Tibial nerve (tissue), 4 donors: Measurements from ENCODE around the gene SH3BP1. TPM values are rescaled to one million over a fixed set of nuclear protein-coding genes. Genes with fewer than 3 reads are reported as not detected.

Source experiments
- DNase-seq, 2 donors: peaks; one replicate each; pipeline ENCODE4 v3.0.0-alpha.2; 2019; ENCODE audit warnings: low spot score in 2 of 2
- H3K27ac ChIP-seq, 4 donors: fragments of 200-600 bp; sonication (generic) in 3 of 4; one replicate each; pipeline ENCODE4 v1.5.1; 2017 to 2019; ENCODE audit warnings: mild to moderate bottlenecking in 1 of 4
- H3K27me3 ChIP-seq, 2 donors: fragments of 200-600 bp; sonication (generic) in 1 of 2; one replicate each; pipeline versions ENCODE4 v1.5.1 to v1.6.0; 2017 to 2019
- H3K36me3 ChIP-seq, 3 donors: fragments of 200-600 bp; sonication (generic); one replicate each; pipeline ENCODE4 v1.5.1; 2018 to 2019
- H3K4me1 ChIP-seq, 4 donors: fragments of 200-600 bp; sonication (generic) in 3 of 4; one replicate each; pipeline ENCODE4 v1.5.1; 2017 to 2019
- H3K4me3 ChIP-seq, 4 donors: fragments of 200-600 bp; sonication (generic) in 3 of 4; one replicate each; pipeline ENCODE4 v1.5.1; 2017 to 2019; ENCODE audit warnings: mild to moderate bottlenecking in 1 of 4, moderate library complexity in 1 of 4
- H3K9me3 ChIP-seq, 4 donors: fragments of 200-600 bp; sonication (generic) in 3 of 4; one replicate each; pipeline ENCODE4 v1.5.1; 2017 to 2019
- CTCF ChIP-seq, 5 experiments: fragments of 200-600 bp in 3 of 5; fragments of 450-650 bp in 2 of 5; sonication (generic) in 3 of 5; IDR thresholded peaks; one replicate each; pipeline ENCODE4 v1.5.1; 2016 to 2019; ENCODE audit warnings: antibody characterized with exemption in 5 of 5, mild to moderate bottlenecking in 3 of 5, moderate library complexity in 2 of 5
- EP300 ChIP-seq, 2 donors: sonication (generic); formaldehyde crosslinking; IDR thresholded peaks; one replicate each; pipeline ENCODE4 v1.6.1; 2017; ENCODE audit warnings: antibody characterized with exemption in 2 of 2, mild to moderate bottlenecking in 1 of 2
- POLR2A ChIP-seq, 2 donors: fragments of 450-650 bp; IDR thresholded peaks; one replicate each; pipeline ENCODE4 v1.6.1; 2017; ENCODE audit warnings: antibody characterized with exemption in 2 of 2, mild to moderate bottlenecking in 2 of 2, moderate library complexity in 2 of 2
- WGBS, 2 donors: methylation state at CpG; one replicate each; pipeline ENCODE4 v1.1.5; 2018; 5-methylcytosine and 5-hydroxymethylcytosine counted together
- total RNA-seq, 4 donors: library from RNA; depleted of rRNA; stranded (reverse); fragments of >200 nt; gene quantifications; one replicate each; pipeline ENCODE4 v1.1.0, GENCODE V29; 2016

SH3BP1 gene
- total RNA-seq, 4 donors from 2014 or later = 7.5 to 19.8 (median 13.9) TPM

DNA sequence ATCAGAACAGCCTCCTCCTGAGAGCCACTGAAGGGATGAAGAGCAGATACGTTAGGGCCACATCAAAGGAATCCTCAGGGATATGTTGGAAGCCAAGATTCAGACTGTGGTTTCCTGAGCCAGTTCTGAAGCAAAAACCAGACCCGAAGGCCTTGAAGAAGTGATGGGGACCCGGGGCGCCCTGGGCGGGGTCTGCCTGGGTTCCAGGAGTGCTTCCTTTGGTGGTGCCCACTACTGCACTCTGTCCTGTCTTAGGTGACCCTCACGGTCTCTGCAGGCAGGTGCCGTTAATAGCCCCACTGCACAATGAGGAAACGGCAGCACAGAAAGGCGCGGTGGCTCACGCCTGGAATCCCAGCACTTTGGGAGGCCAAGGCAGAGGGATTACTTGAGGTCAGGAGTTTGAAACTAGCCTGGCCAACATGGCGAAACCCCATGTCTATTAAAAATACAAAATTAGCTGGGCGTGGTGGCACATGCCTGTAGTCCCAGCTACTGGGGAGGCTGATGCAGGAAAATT lies 12.9 kb upstream of the SH3BP1 start:
- H3K4me1 ChIP-seq = peaks cover 0 to 39% (median 28%) of the 10 kb centered on the region in 4 donors
- no peaks in the 10 kb centered on the region for H3K27me3 ChIP-seq
- H3K9me3 ChIP-seq = no peaks in the 10 kb centered on the region
- TF ChIP-seq POLR2A (IDR thresholded peaks at IDR 0.05) (no peak), EP300 (IDR thresholded peaks at IDR 0.05) (no peak), CTCF (IDR thresholded peaks at IDR 0.05) (no peak)
- H3K36me3 ChIP-seq = peaks cover 0 to 71% (median 0%) of the 10 kb centered on the region in 3 donors
- peak overlapping the region; percentile 43 to 84 (median 68) for H3K27ac ChIP-seq
- no peak overlapping the region for H3K4me3 ChIP-seq
- WGBS, 2 donors = 65 to 69% methylated on average over 9 to 13 of the region's 13 CpGs
- DNase-seq = no peak

GRCh38 chr22:37627121-37627520 lies 12.3 kb upstream of the SH3BP1 start:
- no peak for DNase-seq
- Histone ChIP-seq H3K27me3 (no peaks in the 10 kb centered on the region), H3K27ac (peak overlapping the region; percentile 43 to 84 (median 68)), H3K36me3 (peaks cover 0 to 71% (median 0%) of the 10 kb centered on the region in 3 donors), H3K9me3 (no peaks in the 10 kb centered on the region), H3K4me1 (peaks cover 0 to 39% (median 28%) of the 10 kb centered on the region in 4 donors), H3K4me3 (no peak overlapping the region)
- TF ChIP-seq POLR2A (IDR thresholded peaks at IDR 0.05) = no peak
- no peak for TF ChIP-seq EP300 (IDR thresholded peaks at IDR 0.05)
- TF ChIP-seq CTCF (IDR thresholded peaks at IDR 0.05) = no peak
- WGBS, 2 donors = 24 to 37% methylated on average over 7 of the region's 7 CpGs

- peaks cover 0 to 71% (median 0%) of the 10 kb centered on the region in 3 donors for H3K36me3 ChIP-seq
- 52 to 66% methylated on average over 2 to 6 of the region's 6 CpGs for WGBS, 2 donors
These were observed 11.9 kb upstream of the SH3BP1 start for GRCh38 chr22:37627545-37627944.

GRCh38 chr22:37628830-37629229 lies 10.6 kb upstream of the SH3BP1 start:
- no peak for DNase-seq
- H3K27me3 ChIP-seq = no peaks in the 10 kb centered on the region
- H3K4me1 ChIP-seq = peaks cover 0 to 47% (median 39%) of the 10 kb centered on the region in 4 donors
- H3K4me3 ChIP-seq = no peak overlapping the region
- no peak overlapping the region for H3K27ac ChIP-seq
- TF ChIP-seq CTCF (IDR thresholded peaks at IDR 0.05) = no peak
- no peak for TF ChIP-seq EP300 (IDR thresholded peaks at IDR 0.05)
- TF ChIP-seq POLR2A (IDR thresholded peaks at IDR 0.05) = no peak
- no peaks in the 10 kb centered on the region for H3K9me3 ChIP-seq
- H3K36me3 ChIP-seq = peaks cover 0 to 62% (median 0%) of the 10 kb centered on the region in 3 donors
- 67 to 78% methylated on average over 3 to 8 of the region's 8 CpGs for WGBS, 2 donors

More at GRCh38 chr22:37627545-37627944, 11.9 kb upstream of the SH3BP1 start:
- Histone ChIP-seq H3K9me3 (no peaks in the 10 kb centered on the region), H3K4me3 (no peak overlapping the region), H3K4me1 (peaks cover 0 to 42% (median 29%) of the 10 kb centered on the region in 4 donors), H3K27ac (peak overlapping the region in 3 of 4 donors; percentile 60 to 84 (median 77)), H3K27me3 (no peaks in the 10 kb centered on the region)
- no peak for TF ChIP-seq CTCF (IDR thresholded peaks at IDR 0.05)
- no peak for TF ChIP-seq EP300 (IDR thresholded peaks at IDR 0.05)
- no peak for TF ChIP-seq POLR2A (IDR thresholded peaks at IDR 0.05)
- DNase-seq = no peak

DNA sequence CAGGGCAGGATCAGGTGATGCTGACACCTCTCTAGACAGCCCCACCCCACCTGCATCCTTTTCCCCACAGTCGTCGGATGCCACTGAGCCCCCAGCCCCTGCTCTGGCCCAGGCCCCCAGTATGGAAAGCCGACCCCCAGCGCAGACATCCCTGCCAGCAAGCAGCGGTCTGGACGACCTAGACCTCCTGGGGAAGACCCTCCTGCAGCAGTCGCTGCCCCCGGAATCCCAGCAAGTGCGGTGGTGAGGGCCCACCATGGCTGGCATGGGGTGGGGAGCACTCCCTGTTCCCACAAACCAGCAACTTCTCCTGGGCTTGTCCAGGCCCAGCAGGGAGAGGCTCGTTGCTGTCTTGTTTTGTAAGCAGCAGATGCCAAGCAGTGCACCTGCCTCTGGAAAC lies 9.5 kb upstream of the SH3BP1 start:
- Histone ChIP-seq H3K36me3 (peaks cover 0 to 56% (median 0%) of the 10 kb centered on the region in 3 donors), H3K4me1 (peaks cover 0 to 55% (median 48%) of the 10 kb centered on the region in 4 donors), H3K27me3 (no peaks in the 10 kb centered on the region), H3K27ac (no peak overlapping the region), H3K4me3 (no peak overlapping the region), H3K9me3 (no peaks in the 10 kb centered on the region)
- WGBS, 2 donors = 81 to 92% methylated on average over 7 to 10 of the region's 10 CpGs
- no peak for DNase-seq
- no peak for TF ChIP-seq CTCF (IDR thresholded peaks at IDR 0.05)
- no peak for TF ChIP-seq POLR2A (IDR thresholded peaks at IDR 0.05)
- TF ChIP-seq EP300 (IDR thresholded peaks at IDR 0.05) = no peak
